BE2C (cell line): ENCODE data around the gene AEBP1.

Experiments
- DNase-seq: peaks from one replicate; pipeline ENCODE4 v3.0.0-alpha.2; 2020
- H3K27me3 ChIP-seq: fragments of 250-450 bp; sonication (Bioruptor Pico); 2 replicates; pipeline ENCODE4 v1.5.1; 2020; ENCODE audit warnings: mild to moderate bottlenecking
- H3K36me3 ChIP-seq: fragments of 250-450 bp; sonication (Bioruptor Pico); 2 replicates; pipeline ENCODE4 v1.5.1; 2020; ENCODE audit warnings: mild to moderate bottlenecking
- H3K4me1 ChIP-seq: fragments of 250-450 bp; sonication (Bioruptor Pico); 2 replicates; pipeline ENCODE4 v1.5.1; 2020
- H3K4me3 ChIP-seq: 2 replicates; pipeline ENCODE4 v1.5.1; 2011; ENCODE audit warnings: low read depth, low read length
- H3K9me3 ChIP-seq: fragments of 250-450 bp; sonication (Bioruptor Pico); 2 replicates; pipeline ENCODE4 v1.5.1; 2020
- CTCF ChIP-seq: IDR thresholded peaks from 2 replicates; pipeline ENCODE4 v1.5.1; 2012; ENCODE audit warnings: mild to moderate bottlenecking, low read depth, low read length

AEBP1 gene

GRCh38 chr7:44072364-44073231 is 31.5 kb upstream of the AEBP1 start:
- Histone ChIP-seq H3K27me3 (no peaks in the 10 kb centered on the region), H3K4me3 (no peak overlapping the region), H3K9me3 (no peaks in the 10 kb centered on the region), H3K4me1 (peaks cover 25% of the 10 kb centered on the region), H3K36me3 (peaks cover 7% of the 10 kb centered on the region)
- TF ChIP-seq CTCF: peak; percentile 91
- DNase-seq: peak; percentile 96

- no peaks in the 10 kb centered on the region for H3K27me3 ChIP-seq
- peaks cover 13% of the 10 kb centered on the region for H3K36me3 ChIP-seq
- H3K4me3 ChIP-seq: no peak overlapping the region
- H3K9me3 ChIP-seq: no peaks in the 10 kb centered on the region
- DNase-seq: peak; percentile 82
- peaks cover 18% of the 10 kb centered on the region for H3K4me1 ChIP-seq
- TF ChIP-seq CTCF: 0 out of 2 replicates have a peak, but pooled peaks have one; percentile 4
Observed at GRCh38 chr7:44073664-44074348, 30.3 kb upstream of the AEBP1 start.

GRCh38 chr7:44074349-44074695 is 29.8 kb upstream of the AEBP1 start:
- H3K27me3 ChIP-seq: no peaks in the 10 kb centered on the region
- no peak for TF ChIP-seq CTCF
- no peak for DNase-seq
- H3K4me3 ChIP-seq: no peak overlapping the region
- peaks cover 18% of the 10 kb centered on the region for H3K4me1 ChIP-seq
- H3K36me3 ChIP-seq: peaks cover 13% of the 10 kb centered on the region
- no peaks in the 10 kb centered on the region for H3K9me3 ChIP-seq

- Histone ChIP-seq H3K4me1 (peaks cover 18% of the 10 kb centered on the region), H3K36me3 (peaks cover 17% of the 10 kb centered on the region)
- no peak for TF ChIP-seq CTCF
Observed at GRCh38 chr7:44075296-44076075, 28.7 kb upstream of the AEBP1 start.

GRCh38 chr7:44076101-44076895 is 27.8 kb upstream of the AEBP1 start:
- Histone ChIP-seq H3K27me3 (no peaks in the 10 kb centered on the region), H3K36me3 (peaks cover 17% of the 10 kb centered on the region), H3K9me3 (no peaks in the 10 kb centered on the region), H3K4me3 (no peak overlapping the region), H3K4me1 (peaks cover 18% of the 10 kb centered on the region)
- TF ChIP-seq CTCF: no peak
- no peak for DNase-seq

More at GRCh38 chr7:44075296-44076075, 28.7 kb upstream of the AEBP1 start:
- no peaks in the 10 kb centered on the region for H3K9me3 ChIP-seq
- no peak for DNase-seq
- no peak overlapping the region for H3K4me3 ChIP-seq
- no peaks in the 10 kb centered on the region for H3K27me3 ChIP-seq
